Fibroblast of villous mesenchyme (primary cell): ENCODE data around the gene EXOC8. TPM values are rescaled to one million over a fixed set of nuclear protein-coding genes. Genes with fewer than 3 reads are reported as not detected.
A peak's percentile ranks its signal among the peaks of the same experiment; 100 is the strongest.
"Not testable (repeated sequence)": the region's sequence is repeated elsewhere in the genome, so short reads cannot be mapped to it uniquely, and the experiment has no call there.

Experiments
- DNase-seq: peaks from one replicate; pipeline ENCODE4 v3.0.0-alpha.2; 2010; ENCODE audit warnings: low read depth
- H3K4me3 ChIP-seq: 2 replicates; pipeline ENCODE4 v1.5.1; 2011; ENCODE audit warnings: low read depth, mild to moderate bottlenecking, low read length
- total RNA-seq: library from RNA; depleted of rRNA; stranded (reverse); fragments of >200 nt; gene quantifications from 2 replicates; pipeline ENCODE4 v1.2.3, GENCODE V29; 2012
- TF ChIP-seq, protein P1 (sequence below): IDR thresholded peaks from 2 replicates; pipeline ENCODE4 v1.5.1; 2012; ENCODE audit warnings: low read depth, mild to moderate bottlenecking, low read length; ENCODE audit not compliant: insufficient read depth

EXOC8 gene
- total RNA-seq, 1 donor, result 21.2 TPM

DNA sequence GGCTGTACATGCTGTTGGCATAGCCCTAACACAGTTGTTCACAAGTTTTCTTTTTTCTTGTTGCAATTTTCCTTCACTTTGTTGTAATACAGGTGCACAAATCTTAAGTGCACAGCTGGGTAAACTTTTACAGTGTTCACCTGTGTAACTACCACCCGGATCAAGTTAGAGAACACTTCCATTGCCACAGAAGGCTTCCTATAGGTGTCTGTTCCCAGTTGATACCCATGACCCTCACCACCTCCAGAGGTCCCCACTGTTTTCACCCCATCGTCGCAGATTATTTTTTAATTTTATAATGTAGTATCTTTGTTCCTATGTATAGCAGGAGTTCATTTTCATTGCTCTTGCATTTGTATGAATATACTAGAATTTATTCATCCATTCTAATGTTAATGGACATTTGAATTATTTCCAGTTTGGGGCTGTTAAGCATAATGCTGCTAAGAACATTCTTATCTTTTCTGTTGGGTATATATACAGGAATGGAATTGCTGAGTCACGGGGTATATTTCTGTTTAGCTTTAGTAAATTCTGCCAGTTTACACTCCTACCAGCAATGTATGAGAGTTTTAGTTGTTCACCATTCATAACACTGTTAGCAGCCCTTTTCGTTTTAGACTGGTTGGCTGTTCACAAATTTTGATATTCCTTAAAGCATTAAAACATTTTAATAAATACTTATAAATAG, 16.8 kb upstream of the EXOC8 start:
- TF ChIP-seq, protein P1, sequence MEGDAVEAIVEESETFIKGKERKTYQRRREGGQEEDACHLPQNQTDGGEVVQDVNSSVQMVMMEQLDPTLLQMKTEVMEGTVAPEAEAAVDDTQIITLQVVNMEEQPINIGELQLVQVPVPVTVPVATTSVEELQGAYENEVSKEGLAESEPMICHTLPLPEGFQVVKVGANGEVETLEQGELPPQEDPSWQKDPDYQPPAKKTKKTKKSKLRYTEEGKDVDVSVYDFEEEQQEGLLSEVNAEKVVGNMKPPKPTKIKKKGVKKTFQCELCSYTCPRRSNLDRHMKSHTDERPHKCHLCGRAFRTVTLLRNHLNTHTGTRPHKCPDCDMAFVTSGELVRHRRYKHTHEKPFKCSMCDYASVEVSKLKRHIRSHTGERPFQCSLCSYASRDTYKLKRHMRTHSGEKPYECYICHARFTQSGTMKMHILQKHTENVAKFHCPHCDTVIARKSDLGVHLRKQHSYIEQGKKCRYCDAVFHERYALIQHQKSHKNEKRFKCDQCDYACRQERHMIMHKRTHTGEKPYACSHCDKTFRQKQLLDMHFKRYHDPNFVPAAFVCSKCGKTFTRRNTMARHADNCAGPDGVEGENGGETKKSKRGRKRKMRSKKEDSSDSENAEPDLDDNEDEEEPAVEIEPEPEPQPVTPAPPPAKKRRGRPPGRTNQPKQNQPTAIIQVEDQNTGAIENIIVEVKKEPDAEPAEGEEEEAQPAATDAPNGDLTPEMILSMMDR, result no peak
- H3K4me3 ChIP-seq, result no peak overlapping the region
- peak; percentile 62 for DNase-seq

DNA sequence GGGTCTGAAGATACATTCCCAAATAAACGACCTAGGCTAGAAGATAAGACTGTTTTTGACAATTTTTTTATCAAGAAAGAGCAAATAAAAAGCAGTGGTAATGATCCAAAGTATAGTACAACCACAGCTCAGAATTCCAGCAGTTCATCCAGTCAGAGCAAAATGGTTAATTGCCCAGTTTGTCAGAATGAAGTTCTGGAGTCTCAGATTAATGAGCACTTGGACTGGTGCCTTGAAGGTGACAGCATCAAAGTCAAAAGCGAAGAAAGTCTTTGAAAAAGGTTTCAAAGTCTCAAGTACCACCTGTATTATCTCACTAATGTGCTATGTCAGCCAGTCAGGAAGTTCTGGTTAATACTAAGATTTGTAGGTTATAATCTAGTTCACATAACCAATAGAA, 15.4 kb upstream of the EXOC8 start:
- no peak overlapping the region for H3K4me3 ChIP-seq
- TF ChIP-seq, protein P1, result no peak
- no peak for DNase-seq

DNA sequence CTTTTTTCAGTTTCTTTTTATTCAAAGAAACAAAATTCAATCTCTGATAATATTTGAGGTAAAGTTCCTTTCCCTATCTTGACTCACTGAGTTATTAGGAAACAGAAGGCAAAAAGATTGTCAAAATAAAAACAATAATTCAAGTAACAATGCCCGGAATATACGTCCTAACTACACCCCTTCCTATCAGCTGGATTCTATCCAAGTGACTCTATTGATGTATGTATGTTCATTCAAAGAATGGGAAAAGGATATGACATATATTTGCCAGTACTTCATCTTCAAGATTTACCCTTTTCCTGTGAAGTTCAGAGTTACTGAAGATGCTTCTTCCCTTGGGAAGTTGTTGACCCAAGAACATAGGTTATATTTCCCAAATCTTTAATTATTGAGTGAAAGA, 14.2 kb upstream of the EXOC8 start:
- no peak overlapping the region for H3K4me3 ChIP-seq
- no peak for DNase-seq
- TF ChIP-seq, protein P1, result no peak

DNA sequence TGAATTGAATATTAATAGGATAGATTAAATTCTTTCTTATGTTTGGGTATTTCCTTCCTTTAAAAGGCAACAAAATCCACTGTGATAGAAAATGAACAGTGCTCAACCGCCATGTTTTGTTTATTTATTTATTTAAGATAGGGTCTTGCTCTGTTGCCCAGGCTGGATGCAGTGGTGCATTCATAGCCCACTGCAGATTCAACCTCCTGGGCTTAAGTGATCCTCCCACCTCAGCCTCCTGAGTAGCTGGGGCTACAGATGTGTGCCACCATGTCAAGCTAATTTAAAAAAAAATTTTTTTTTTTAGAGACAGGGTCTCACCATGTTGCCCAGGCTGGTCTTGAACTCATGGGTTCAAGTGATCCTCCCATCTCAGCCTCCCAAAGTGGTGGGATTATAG, 11.2 kb upstream of the EXOC8 start:
- DNase-seq, H3K4me3 ChIP-seq: not testable (repeated sequence)

DNA sequence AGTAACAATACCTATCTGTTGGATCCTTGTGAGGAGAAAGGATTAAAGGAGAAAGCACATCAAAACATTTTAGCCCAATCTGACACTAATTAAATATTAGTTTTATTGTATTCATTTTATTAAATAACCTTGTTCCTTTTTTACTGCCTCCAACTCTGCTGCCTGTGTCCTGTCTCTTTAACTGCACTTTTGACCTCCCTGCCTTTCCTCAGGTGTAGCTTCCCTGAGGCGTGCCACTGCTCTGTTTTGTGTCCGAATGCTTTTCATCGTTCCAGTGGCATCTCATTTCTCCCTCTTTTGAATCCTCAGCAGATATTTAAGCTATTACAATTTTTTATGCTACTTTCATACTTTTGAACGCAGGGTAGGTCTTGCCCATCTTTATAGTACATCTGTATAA, 10.8 kb upstream of the EXOC8 start:
- DNase-seq, result no peak
- TF ChIP-seq, protein P1, result no peak
- H3K4me3 ChIP-seq, result no peak overlapping the region

DNA sequence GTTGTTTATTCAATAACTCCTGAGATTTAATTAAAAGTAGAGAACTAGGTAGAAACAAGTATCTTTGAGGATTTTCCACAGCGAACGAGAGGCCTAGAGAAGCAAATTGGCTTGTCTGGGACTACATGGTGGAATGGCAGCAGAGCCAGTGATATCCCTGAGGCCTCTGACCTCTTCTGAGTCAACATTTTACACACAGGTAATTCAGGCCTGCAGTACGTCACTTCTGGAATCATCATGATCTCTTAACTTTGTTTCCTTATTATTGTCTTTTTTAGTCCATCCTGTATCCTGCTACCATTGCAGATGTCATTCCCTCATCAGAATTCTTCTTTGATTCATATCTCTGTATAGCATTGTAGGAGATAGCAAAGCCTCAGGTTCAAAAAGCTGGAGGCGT, 10.3 kb upstream of the EXOC8 start:
- DNase-seq, result no peak
- no peak overlapping the region for H3K4me3 ChIP-seq
- TF ChIP-seq, protein P1, result no peak

DNA sequence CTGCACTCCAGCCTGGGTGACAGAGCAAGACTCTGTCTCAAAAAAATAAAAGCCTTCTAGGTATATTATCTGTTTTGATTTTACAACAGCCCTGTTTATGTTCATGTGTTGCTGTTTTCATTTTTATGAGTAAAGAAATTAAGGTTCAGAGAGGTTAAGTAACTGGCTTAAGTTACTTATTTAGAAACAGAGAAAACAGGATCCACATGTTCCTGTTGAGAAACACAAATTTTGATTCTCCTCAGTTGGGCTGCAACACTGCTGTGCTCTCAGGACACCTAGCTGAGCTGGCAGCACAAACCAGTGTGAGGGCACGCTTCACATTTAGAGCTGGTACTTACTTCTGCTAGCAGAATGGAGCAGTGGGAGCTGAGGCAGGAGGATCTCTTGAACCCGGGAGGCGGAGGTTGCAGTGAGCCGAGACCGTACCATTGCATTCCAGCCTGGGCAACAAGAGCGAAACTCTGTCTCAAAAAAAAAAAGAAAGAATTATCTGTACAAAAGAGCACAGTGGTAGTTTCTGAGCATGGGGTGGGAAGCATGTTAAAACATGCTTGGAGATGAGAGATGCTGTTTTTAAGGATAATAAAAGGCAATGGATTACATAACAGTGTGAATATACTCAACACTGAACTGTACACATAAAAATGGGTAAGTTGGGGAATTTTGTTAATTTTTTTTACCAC, 2.8 kb upstream of the EXOC8 start:
- peak; percentile 73 for DNase-seq
- TF ChIP-seq, protein P1, result no peak
- H3K4me3 ChIP-seq, result no peak overlapping the region
